Transverse colon (tissue), 4 donors: ENCODE measurements around the gene DDX39B.
A peak's percentile ranks its signal among the peaks of the same experiment; 100 is the strongest.

Experiments used
- CTCF ChIP-seq, 5 experiments: fragments of 200-600 bp in 3 of 5; fragments of 450-650 bp in 2 of 5; sonication (generic) in 3 of 5; IDR thresholded peaks; 1 replicate in 2 of 5; 2 replicates in 3 of 5; pipeline ENCODE4 v1.5.1; 2016 to 2017; ENCODE audit warnings: antibody characterized with exemption in 5 of 5, inconsistent platforms in 3 of 5, mild to moderate bottlenecking in 2 of 5, moderate library complexity in 1 of 5
- POLR2A ChIP-seq: fragments of 450-650 bp; IDR thresholded peaks from one replicate; pipeline ENCODE4 v1.6.1; 2016; ENCODE audit warnings: antibody characterized with exemption, mild to moderate bottlenecking, moderate library complexity
- POLR2AphosphoS5 ChIP-seq, 3 donors: sonication (generic); formaldehyde crosslinking; IDR thresholded peaks; one replicate each; pipeline ENCODE4 v1.6.1; 2016; ENCODE audit warnings: antibody characterized with exemption in 3 of 3

- TF ChIP-seq CTCF (IDR thresholded peaks at IDR 0.05), result no peak
- peak; percentile 85 for TF ChIP-seq POLR2A
- peak; percentile 86 to 94 (median 89) for TF ChIP-seq POLR2AphosphoS5 (IDR thresholded peaks at IDR 0.05)
Observed at GRCh38 chr6:31541658-31542521, at the start of gene DDX39B.
